Keratinocyte (primary cell): ENCODE results near the gene LRRC31. TPM values are rescaled to one million over a fixed set of nuclear protein-coding genes. Genes with fewer than 3 reads are reported as not detected.

Experiments
- DNase-seq: peaks from one replicate; pipeline ENCODE4 v3.0.0-alpha.2; 2011; ENCODE audit warnings: low read depth, missing footprints, low spot score
- FAIRE-seq: peaks from 2 replicates; lab custom pipeline; 2011; peaks lifted over from hg19 to GRCh38; lab: Jason Lieb, UNC
- H2AFZ ChIP-seq: 2 replicates; pipeline ENCODE4 v1.6.0; 2012; ENCODE audit warnings: low read length, control low read depth, inconsistent platforms; ENCODE audit not compliant: control insufficient read depth
- H3K27ac ChIP-seq: 2 replicates; pipeline ENCODE4 v1.5.1; 2011; ENCODE audit warnings: low read length; ENCODE audit not compliant: control insufficient read depth, insufficient read depth
- H3K27me3 ChIP-seq: 3 replicates; pipeline ENCODE4 v1.6.0; 2011; ENCODE audit warnings: low read length; ENCODE audit not compliant: control insufficient read depth, insufficient read depth; ENCODE audit errors: extremely low read depth
- H3K36me3 ChIP-seq, 2 experiments: 2 replicates in 1 of 2; 3 replicates in 1 of 2; pipeline ENCODE4 v1.5.1; 2011; ENCODE audit warnings: low read length in 2 of 2, mild to moderate bottlenecking in 1 of 2; ENCODE audit not compliant: control insufficient read depth in 2 of 2, insufficient read depth in 2 of 2; ENCODE audit errors: extremely low read depth in 1 of 2
- H3K4me1 ChIP-seq: 3 replicates; pipeline ENCODE4 v1.5.1; 2011; ENCODE audit warnings: low read length; ENCODE audit not compliant: control insufficient read depth, insufficient read depth; ENCODE audit errors: extremely low read depth
- H3K4me2 ChIP-seq: 3 replicates; pipeline ENCODE4 v1.6.0; 2011; ENCODE audit warnings: low read depth, low read length; ENCODE audit not compliant: control insufficient read depth, insufficient read depth; ENCODE audit errors: extremely low read depth
- H3K4me3 ChIP-seq, 3 experiments: fragments of 200-600 bp in 1 of 3; sonication (generic) in 1 of 3; 2 replicates in 2 of 3; 3 replicates in 1 of 3; pipeline ENCODE4 v1.5.1; 2011 to 2016; ENCODE audit warnings: low read length in 3 of 3, mild to moderate bottlenecking in 3 of 3, control low read depth in 2 of 3, inconsistent platforms in 1 of 3, low read depth in 1 of 3, mixed read lengths in 1 of 3, mixed run types in 1 of 3, moderate library complexity in 1 of 3; ENCODE audit not compliant: control insufficient read depth in 2 of 3, insufficient read depth in 2 of 3; ENCODE audit errors: extremely low read depth in 1 of 3
- H3K79me2 ChIP-seq: 2 replicates; pipeline ENCODE4 v1.6.0; 2012; ENCODE audit warnings: low read length; ENCODE audit not compliant: control insufficient read depth, insufficient read depth
- H3K9ac ChIP-seq: 3 replicates; pipeline ENCODE4 v1.6.0; 2011; ENCODE audit warnings: low read length; ENCODE audit not compliant: control insufficient read depth, insufficient read depth; ENCODE audit errors: extremely low read depth
- H3K9me1 ChIP-seq: 3 replicates; pipeline ENCODE4 v1.6.0; 2011; ENCODE audit warnings: low read length; ENCODE audit not compliant: control insufficient read depth, insufficient read depth; ENCODE audit errors: extremely low read depth
- H3K9me3 ChIP-seq: 2 replicates; pipeline ENCODE4 v1.5.1; 2012; ENCODE audit warnings: low read depth, low read length; ENCODE audit not compliant: control insufficient read depth
- H4K20me1 ChIP-seq: 3 replicates; pipeline ENCODE4 v1.6.0; 2011; ENCODE audit warnings: low read length; ENCODE audit not compliant: control insufficient read depth, insufficient read depth; ENCODE audit errors: extremely low read depth
- EZH2 ChIP-seq: IDR thresholded peaks from one replicate; pipeline ENCODE4 v1.6.1; 2012; ENCODE audit warnings: inconsistent platforms, mild to moderate bottlenecking, low read length, moderate library complexity
- dilution Hi-C: fragments of 300-500 bp; cut with MboI; formaldehyde crosslinking; loops from one replicate; pipeline ENCODE4 v1.7.0; 2020; ENCODE audit warnings: low sequenced_read_pairs; ENCODE audit not compliant: extremely low pct_ligation_motif_present
- polyA plus RNA-seq, 5 experiments: library from polyadenylated mRNA; depleted of rRNA in 3 of 5; stranded (reverse) in 3 of 5; stranded (forward) in 1 of 5; unstranded in 1 of 5; fragments of >200 nt; gene quantifications; 1 replicate in 1 of 5; 2 replicates in 3 of 5; 3 replicates in 1 of 5; pipeline versions ENCODE4 v1.2.1 to v1.2.3, GENCODE V29; 2011 to 2012; ENCODE audit warnings: missing spikeins in 2 of 5, low read depth in 1 of 5, low replicate concordance in 1 of 5
- TF ChIP-seq, protein P1 (sequence below), 3 experiments: IDR thresholded peaks in 1 of 3; conservative IDR thresholded peaks in 1 of 3; optimal IDR thresholded peaks in 1 of 3; 2 replicates in 2 of 3; 3 replicates in 1 of 3; pipeline versions ENCODE3 to v1.5.1; 2011; ENCODE audit warnings: low read length in 3 of 3, mild to moderate bottlenecking in 3 of 3, moderate library complexity in 2 of 3, control low read depth in 1 of 3, inconsistent platforms in 1 of 3; ENCODE audit not compliant: insufficient read depth in 2 of 3; ENCODE audit errors: extremely low read depth in 1 of 3

LRRC31 gene
- polyA plus RNA-seq, 1 donor (not counting 4 experiments of a cell fraction or from before 2014, with no cell fraction given) = not detected

GRCh38 chr3:169905404-169905803, 35.7 kb upstream of the LRRC31 start:
- H3K27me3 ChIP-seq = no peaks in the 10 kb centered on the region
- no peaks in the 10 kb centered on the region for H3K4me1 ChIP-seq
- H4K20me1 ChIP-seq = no peaks in the 10 kb centered on the region
- dilution Hi-C loops = no loop called here
- no peaks in the 10 kb centered on the region for H3K36me3 ChIP-seq
- DNase-seq (no peak), FAIRE-seq (no peak)
- TF ChIP-seq, protein P1, sequence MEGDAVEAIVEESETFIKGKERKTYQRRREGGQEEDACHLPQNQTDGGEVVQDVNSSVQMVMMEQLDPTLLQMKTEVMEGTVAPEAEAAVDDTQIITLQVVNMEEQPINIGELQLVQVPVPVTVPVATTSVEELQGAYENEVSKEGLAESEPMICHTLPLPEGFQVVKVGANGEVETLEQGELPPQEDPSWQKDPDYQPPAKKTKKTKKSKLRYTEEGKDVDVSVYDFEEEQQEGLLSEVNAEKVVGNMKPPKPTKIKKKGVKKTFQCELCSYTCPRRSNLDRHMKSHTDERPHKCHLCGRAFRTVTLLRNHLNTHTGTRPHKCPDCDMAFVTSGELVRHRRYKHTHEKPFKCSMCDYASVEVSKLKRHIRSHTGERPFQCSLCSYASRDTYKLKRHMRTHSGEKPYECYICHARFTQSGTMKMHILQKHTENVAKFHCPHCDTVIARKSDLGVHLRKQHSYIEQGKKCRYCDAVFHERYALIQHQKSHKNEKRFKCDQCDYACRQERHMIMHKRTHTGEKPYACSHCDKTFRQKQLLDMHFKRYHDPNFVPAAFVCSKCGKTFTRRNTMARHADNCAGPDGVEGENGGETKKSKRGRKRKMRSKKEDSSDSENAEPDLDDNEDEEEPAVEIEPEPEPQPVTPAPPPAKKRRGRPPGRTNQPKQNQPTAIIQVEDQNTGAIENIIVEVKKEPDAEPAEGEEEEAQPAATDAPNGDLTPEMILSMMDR (optimal IDR thresholded peaks at IDR 0.05 in 1 of 3, IDR thresholded peaks at IDR 0.05 in 1 of 3, conservative IDR thresholded peaks at IDR 0.05 in 1 of 3; ENCODE audit: extremely low read depth in 1 of 3, insufficient read depth in 2 of 3, low read length in 3 of 3) = no peak
- TF ChIP-seq EZH2 = no peak
- H2AFZ ChIP-seq = no peak overlapping the region
- H3K4me2 ChIP-seq = no peak overlapping the region
- no peak overlapping the region for H3K9ac ChIP-seq
- H3K9me3 ChIP-seq = no peaks in the 10 kb centered on the region
- H3K4me3 ChIP-seq = no peak overlapping the region
- no peak overlapping the region for H3K27ac ChIP-seq
- no peaks in the 10 kb centered on the region for H3K79me2 ChIP-seq
- no peaks in the 10 kb centered on the region for H3K9me1 ChIP-seq

GRCh38 chr3:169901453-169901852, 31.7 kb upstream of the LRRC31 start:
- TF ChIP-seq EZH2 = no peak
- TF ChIP-seq, protein P1 (optimal IDR thresholded peaks at IDR 0.05 in 1 of 3, IDR thresholded peaks at IDR 0.05 in 1 of 3, conservative IDR thresholded peaks at IDR 0.05 in 1 of 3; ENCODE audit: extremely low read depth in 1 of 3, insufficient read depth in 2 of 3, low read length in 3 of 3) = no peak
- Histone ChIP-seq H2AFZ (no peak overlapping the region), H3K36me3 (no peaks in the 10 kb centered on the region), H4K20me1 (no peaks in the 10 kb centered on the region), H3K27me3 (no peaks in the 10 kb centered on the region), H3K9me3 (no peaks in the 10 kb centered on the region), H3K79me2 (no peaks in the 10 kb centered on the region), H3K9me1 (no peaks in the 10 kb centered on the region), H3K4me1 (no peaks in the 10 kb centered on the region), H3K4me2 (no peak overlapping the region), H3K9ac (no peak overlapping the region), H3K27ac (no peak overlapping the region), H3K4me3 (no peak overlapping the region)
- no peak for DNase-seq
- FAIRE-seq = no peak
- dilution Hi-C loops = no loop called here
